HG03064 (cell line): ENCODE measurements around the gene COL6A2.

ENCODE experiments used
- ATAC-seq: cut with Tn5 transposase; IDR thresholded peaks from one replicate; pipeline ENCODE4 v1.9.1; 2021; ENCODE audit warnings: low read depth; ENCODE audit not compliant: unreplicated experiment

COL6A2 gene

DNA sequence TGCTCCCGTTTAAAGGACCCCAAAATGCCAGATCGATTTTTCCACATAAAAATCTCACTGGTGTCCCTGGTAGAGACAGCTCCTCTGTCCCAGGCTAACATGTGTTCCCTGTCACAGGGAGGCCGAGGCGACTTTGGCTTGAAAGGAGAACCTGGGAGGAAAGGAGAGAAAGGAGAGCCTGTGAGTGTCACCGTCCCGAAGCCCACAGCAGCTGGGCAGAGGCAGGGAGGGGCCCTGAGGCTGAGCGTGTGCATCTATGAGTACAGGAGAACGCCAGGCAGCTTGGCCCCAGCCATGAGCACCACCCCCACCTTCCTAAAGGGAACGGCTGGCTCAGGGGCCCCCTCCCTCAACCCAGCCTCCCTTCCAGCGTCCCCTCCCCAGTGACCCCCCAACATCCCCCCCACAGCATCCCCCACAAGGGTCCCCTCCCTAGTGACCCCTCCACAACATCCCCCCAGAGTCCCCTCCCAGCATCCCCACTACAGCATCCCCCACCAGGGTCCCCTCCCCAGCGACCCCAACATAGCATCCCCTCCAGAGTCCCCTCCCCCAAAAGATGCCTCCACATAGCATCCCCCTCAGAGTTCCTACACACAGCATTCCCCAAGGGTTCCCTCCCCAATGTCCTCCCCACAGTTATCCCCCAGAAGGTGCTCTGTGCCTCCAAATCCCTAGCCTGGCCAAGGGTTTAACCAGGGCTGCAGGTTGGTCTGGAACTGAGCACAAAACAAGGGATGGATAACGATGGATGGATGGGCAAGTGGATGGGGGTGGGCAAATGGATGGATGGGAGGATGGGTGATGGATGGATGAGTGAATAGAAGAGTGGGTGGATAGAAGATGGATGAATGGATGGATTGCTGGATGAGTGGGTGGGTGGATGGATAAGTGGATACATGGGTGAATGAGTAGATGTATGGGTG lies 25.1 kb downstream of the COL6A2 start:
- no peak for ATAC-seq

DNA sequence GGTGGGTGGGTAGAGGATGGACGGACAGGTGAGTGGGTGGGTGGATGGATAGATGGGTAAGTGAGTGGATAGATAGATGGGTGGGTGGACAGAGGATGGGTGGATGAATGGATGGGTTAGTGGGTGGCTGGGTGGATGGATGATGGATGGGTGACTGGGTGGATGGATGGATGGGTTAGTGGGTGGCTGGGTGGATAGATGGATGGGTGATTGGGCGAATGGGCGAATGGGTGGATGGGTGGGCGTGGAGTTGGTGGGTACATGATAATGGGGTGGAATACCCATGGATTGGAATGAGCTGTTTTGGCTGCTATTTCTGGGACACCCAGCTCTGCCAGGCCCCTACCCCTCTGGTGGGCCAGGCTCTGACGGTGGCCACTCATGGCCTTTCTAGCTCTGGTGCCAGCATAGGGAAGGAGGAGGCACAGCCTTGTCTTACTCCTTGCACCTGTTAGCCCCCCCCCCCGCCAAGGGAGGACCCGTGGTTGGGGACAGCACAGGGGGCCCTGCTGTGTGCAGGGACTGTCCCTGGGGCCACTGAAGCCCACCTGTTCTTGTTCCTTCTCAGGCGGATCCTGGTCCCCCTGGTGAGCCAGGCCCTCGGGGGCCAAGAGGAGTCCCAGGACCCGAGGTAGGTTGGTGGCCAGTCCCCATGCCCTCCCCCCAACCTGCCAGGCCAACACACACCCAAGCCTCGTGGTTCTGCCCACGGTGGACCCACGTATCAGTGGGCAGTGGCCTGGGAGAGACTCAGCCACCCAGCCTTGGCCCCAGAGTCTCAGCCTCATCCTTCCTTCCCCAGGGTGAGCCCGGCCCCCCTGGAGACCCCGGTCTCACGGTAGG lies 26.4 kb downstream of the COL6A2 start:
- no peak for ATAC-seq

GRCh38 chr21:46124926-46125845 lies 27.3 kb downstream of the COL6A2 start:
- ATAC-seq, result no peak

- no peak for ATAC-seq
Observed at GRCh38 chr21:46125846-46126301, 28.0 kb downstream of the COL6A2 start.

DNA sequence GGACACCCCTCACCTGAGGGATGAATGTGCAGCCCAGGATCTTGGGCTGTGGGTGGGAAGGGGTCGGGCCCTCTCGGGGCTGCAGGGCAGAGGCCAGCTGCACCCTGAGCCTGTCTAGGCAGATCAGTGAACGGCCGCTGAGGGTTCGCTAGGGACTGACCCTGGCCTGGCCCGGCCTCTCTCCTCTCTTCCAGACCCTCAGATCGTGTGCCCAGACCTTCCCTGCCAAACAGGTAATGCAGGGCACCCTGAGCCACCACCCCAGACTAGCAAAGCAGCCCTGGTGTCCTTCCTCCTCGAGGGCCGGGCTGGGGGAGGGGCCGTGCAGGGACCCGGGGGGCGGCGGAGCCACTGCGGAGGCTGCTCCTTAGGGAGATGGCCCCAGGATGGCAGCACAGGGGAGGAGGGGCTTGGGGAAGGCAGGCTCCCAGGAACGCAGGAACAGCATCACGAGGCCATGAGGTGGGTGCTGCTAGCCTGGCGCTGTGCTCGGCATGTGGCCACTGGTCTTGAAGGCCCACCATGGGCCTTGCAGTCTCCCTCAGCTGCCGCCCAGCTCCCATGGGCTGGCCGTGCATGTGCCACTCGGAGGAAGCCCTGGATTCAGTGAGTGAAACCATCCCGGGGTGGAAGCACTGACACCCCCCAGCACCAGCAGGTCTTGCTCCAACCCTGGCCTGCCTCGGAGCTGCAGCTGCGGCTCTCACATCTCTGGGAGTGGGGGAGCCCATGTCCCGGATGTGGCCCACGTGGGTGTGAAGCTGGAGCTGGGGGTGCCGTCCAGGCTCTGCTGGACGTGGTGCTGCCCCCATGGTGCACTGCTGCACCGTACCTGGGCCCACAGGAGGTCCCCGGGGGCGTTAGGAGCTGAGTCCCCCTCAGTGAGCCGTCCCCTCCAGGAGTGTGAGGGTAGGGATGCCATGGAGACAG lies 28.7 kb downstream of the COL6A2 start:
- no peak for ATAC-seq

GRCh38 chr21:46127239-46128105 lies 29.6 kb downstream of the COL6A2 start:
- ATAC-seq, result no peak

- ATAC-seq, result no peak
Observed at GRCh38 chr21:46128106-46128932, 30.4 kb downstream of the COL6A2 start.

- no peak for ATAC-seq
Observed at GRCh38 chr21:46128933-46129571, 31.1 kb downstream of the COL6A2 start.

GRCh38 chr21:46129846-46130651 lies 32.1 kb downstream of the COL6A2 start:
- ATAC-seq, result no peak

DNA sequence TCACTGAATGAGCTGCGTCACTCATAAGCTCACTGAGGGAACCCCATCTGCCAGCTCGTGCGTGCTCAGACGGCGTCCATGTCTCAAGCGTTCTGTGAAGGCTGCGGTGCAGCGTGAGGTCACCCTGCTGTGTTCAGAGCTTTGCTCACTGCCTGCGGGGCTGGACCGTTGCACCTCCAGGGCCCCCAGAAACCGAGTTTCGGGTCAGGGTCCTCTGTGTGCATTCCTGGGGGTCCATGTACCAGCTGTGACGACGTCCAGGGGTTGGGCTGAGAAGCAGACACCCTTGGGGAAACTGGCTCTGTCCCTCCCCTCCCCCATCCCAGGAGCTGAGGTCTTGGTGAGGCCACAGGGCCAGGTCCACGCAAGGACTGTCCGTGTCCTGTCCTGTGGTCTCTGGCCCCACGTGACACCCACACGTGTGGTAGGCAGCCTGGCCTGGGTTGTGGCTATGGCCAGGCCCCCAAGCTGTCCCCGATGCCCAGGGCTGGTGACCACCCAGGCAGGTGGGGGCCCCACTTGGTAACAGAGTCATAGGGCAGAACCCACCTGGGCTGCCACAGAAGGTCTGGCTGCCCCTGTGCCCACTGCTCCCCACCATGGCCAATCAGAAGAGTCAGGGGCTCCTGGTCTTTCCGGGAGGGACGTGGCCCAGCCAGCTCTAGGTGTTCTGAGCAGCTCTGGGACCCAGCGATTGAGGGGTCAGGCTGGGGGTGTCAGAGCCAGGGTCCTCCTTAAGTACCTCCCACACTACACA lies 33.1 kb downstream of the COL6A2 start:
- ATAC-seq, result no peak

DNA sequence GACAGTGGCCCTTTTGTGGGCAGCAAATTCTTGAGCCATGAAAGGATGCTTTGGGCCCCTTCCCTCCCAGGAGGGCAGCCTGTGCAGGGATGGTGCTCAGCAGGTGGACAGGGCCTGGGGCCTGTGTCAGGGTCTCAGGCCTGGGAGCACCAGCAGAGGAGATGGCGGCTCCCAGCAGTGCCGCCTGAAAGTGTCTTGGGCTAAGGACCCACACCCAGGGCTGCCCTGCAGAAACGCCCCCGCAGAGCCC lies 33.6 kb downstream of the COL6A2 start:
- no peak for ATAC-seq

GRCh38 chr21:46131838-46132651 lies 34.1 kb downstream of the COL6A2 start:
- no peak for ATAC-seq

- no peak for ATAC-seq
Observed at GRCh38 chr21:46135782-46136395, 38.0 kb downstream of the COL6A2 start.

DNA sequence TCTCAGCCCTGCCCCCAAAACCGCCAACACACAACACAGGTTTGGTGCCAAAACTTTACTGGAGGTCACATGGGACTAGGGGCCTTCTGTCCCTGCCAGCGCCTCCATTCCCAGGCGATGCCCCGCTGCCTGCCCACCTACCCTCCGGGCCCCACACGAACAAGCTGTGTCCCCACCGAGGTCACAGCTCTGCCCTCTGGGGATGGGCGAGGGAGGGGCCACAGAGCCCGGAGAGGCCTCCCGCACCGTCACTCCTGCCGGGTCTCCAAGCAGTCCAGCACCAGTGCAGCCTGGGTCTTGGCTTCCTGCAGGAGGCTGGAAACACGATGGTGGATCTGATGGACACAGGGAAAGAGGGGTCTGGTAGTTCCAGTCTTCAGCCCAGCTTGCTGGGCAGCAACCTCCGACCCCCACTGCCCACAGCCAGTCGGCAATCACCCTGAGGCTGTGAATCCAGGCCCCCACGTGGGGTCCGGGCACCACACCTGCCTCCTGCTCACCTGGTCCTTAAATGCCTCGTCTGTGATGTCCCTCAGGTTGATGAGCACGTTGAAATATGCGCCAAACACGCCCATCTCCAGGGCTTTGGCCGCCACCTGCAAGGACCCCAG lies 38.9 kb downstream of the COL6A2 start:
- ATAC-seq, result no peak
